HepG2 (cell line): Measurements from ENCODE around the gene TBC1D4. TPM values are rescaled to one million over a fixed set of nuclear protein-coding genes. Genes with fewer than 3 reads are reported as not detected.

Source experiments
- ATAC-seq: fragments of 200-7000 bp; cut with Tn5 transposase; 3 replicates; pipeline ENCODE4 v1.9.1; 2020; ENCODE audit warnings: mild to moderate bottlenecking, moderate library complexity
- BruUV-seq: library from RNA; stranded (reverse); fragments of 400-500 nt; replicated peaks from 2 replicates; lab custom pipeline; 2021; lab: Mats Ljungman, UMichigan
- CTCF ChIA-PET: fragments of 300-600 bp; formaldehyde crosslinking; extraction: SDS; loops from one replicate; lab custom pipeline; 2021; ENCODE audit warnings: low total read pairs, inconsistent platforms, low intra/inter-chr PET ratio; lab: Yijun Ruan, JAX
- POLR2A ChIA-PET: fragments of 350-600 bp; sonication (Branson Sonifier 250); formaldehyde crosslinking; loops from one replicate; lab custom pipeline; 2020; ENCODE audit warnings: antibody characterized with exemption, inconsistent platforms; lab: Yijun Ruan, JAX
- DNase-seq: peaks from one replicate; pipeline ENCODE4 v3.0.0-alpha.2; 2015; ENCODE audit warnings: low spot score
- FAIRE-seq: peaks from 3 replicates; lab custom pipeline; 2011; peaks lifted over from hg19 to GRCh38; lab: Jason Lieb, UNC
- H2AFZ ChIP-seq: one replicate; pipeline ENCODE4 v1.6.1; 2011; ENCODE audit warnings: low read length, inconsistent platforms
- H3K27ac ChIP-seq: fragments of 300-600 bp; 3 replicates; pipeline ENCODE4 v1.8.0; 2011; ENCODE audit warnings: mixed run types, mild to moderate bottlenecking, mixed read lengths, low read length, inconsistent platforms; ENCODE audit not compliant: insufficient read depth; ENCODE audit errors: extremely low read length
- H3K27me3 ChIP-seq, 2 experiments: fragments of 200-600 bp in 1 of 2; 2 replicates in 1 of 2; 3 replicates in 1 of 2; pipeline versions ENCODE4 v1.6.0 to v1.8.0; 2011; ENCODE audit warnings: low read length in 2 of 2, mild to moderate bottlenecking in 2 of 2, moderate library complexity in 2 of 2, inconsistent platforms in 1 of 2; ENCODE audit not compliant: insufficient read depth in 2 of 2, control insufficient read depth in 1 of 2
- H3K36me3 ChIP-seq, 2 experiments: fragments of 200-600 bp in 1 of 2; replicated peaks in 1 of 2; 2 replicates in 1 of 2; 3 replicates in 1 of 2; pipeline versions ENCODE4 v1.5.1 to v1.8.0; 2011; ENCODE audit warnings: low read length in 2 of 2, inconsistent platforms in 1 of 2; ENCODE audit not compliant: insufficient read depth in 2 of 2, control insufficient read depth in 1 of 2
- H3K4me1 ChIP-seq: 2 replicates; pipeline ENCODE4 v1.5.1; 2012; ENCODE audit warnings: low read length, inconsistent platforms; ENCODE audit not compliant: insufficient read depth
- H3K4me2 ChIP-seq: 2 replicates; pipeline ENCODE4 v1.6.0; 2011; ENCODE audit warnings: low read depth, low read length, inconsistent platforms
- H3K4me3 ChIP-seq, 3 experiments: fragments of 200-600 bp in 1 of 3; sonication (generic), shearing (Covaris generic) in 1 of 3; replicated peaks in 1 of 3; 2 replicates each; pipeline ENCODE4 v1.5.1; 2011 to 2016; ENCODE audit warnings: low read length in 3 of 3, inconsistent platforms in 2 of 3, low read depth in 2 of 3, mild to moderate bottlenecking in 2 of 3, control low read depth in 1 of 3, mixed read lengths in 1 of 3; ENCODE audit not compliant: insufficient read depth in 1 of 3
- H3K79me2 ChIP-seq: one replicate; pipeline ENCODE4 v1.6.1; 2011; ENCODE audit warnings: low read length, inconsistent platforms; ENCODE audit not compliant: insufficient read depth
- H3K9ac ChIP-seq: 2 replicates; pipeline ENCODE4 v1.6.0; 2011; ENCODE audit warnings: mild to moderate bottlenecking, low read depth, low read length, inconsistent platforms; ENCODE audit not compliant: insufficient read depth
- H3K9me3 ChIP-seq: 2 replicates; pipeline ENCODE4 v1.5.1; 2012; ENCODE audit warnings: mild to moderate bottlenecking, low read length
- H4K20me1 ChIP-seq: 2 replicates; pipeline ENCODE4 v1.6.0; 2011; ENCODE audit warnings: inconsistent platforms, mild to moderate bottlenecking, low read length, moderate library complexity; ENCODE audit not compliant: insufficient read depth
- CEBPB ChIP-seq: IDR thresholded peaks from 2 replicates; pipeline ENCODE4 v1.6.1; 2011; ENCODE audit warnings: low read depth, low read length, improper control_type of control experiment, borderline replicate concordance
- CEBPG ChIP-seq: IDR thresholded peaks from 2 replicates; pipeline ENCODE4 v1.6.1; 2016
- FOXO4 ChIP-seq: sonication (generic); formaldehyde crosslinking; conservative IDR thresholded peaks from 2 replicates; pipeline ENCODE4 v1.8.1; 2023; ENCODE audit warnings: missing genetic modification reagents
- GATAD2A ChIP-seq: IDR thresholded peaks from 2 replicates; pipeline ENCODE4 v1.6.1; 2016
- HNF4A ChIP-seq: sonication (generic); formaldehyde crosslinking; IDR thresholded peaks from 2 replicates; pipeline ENCODE4 v1.4.0; 2020; ENCODE audit warnings: missing genetic modification reagents
- MZF1 ChIP-seq: sonication (generic); formaldehyde crosslinking; IDR thresholded peaks from 2 replicates; pipeline ENCODE4 v1.8.1; 2023; ENCODE audit warnings: mild to moderate bottlenecking, missing genetic modification reagents, borderline replicate concordance
- NFYC ChIP-seq: IDR thresholded peaks from 2 replicates; pipeline ENCODE4 v1.6.1; 2016; ENCODE audit warnings: missing genetic modification reagents, missing compliant biosample characterization
- TBX2 ChIP-seq: sonication (generic); formaldehyde crosslinking; IDR thresholded peaks from 2 replicates; pipeline ENCODE4 v1.5.0; 2020; ENCODE audit warnings: missing genetic modification reagents, mild to moderate bottlenecking, borderline replicate concordance
- ZBTB25 ChIP-seq: IDR thresholded peaks from 2 replicates; pipeline ENCODE4 v1.6.1; 2018; ENCODE audit warnings: missing genetic modification reagents
- ZNF331 ChIP-seq: sonication (generic); formaldehyde crosslinking; IDR thresholded peaks from 2 replicates; pipeline ENCODE4 v1.4.0; 2020; ENCODE audit warnings: missing genetic modification reagents
- ZSCAN31 ChIP-seq: sonication (generic); formaldehyde crosslinking; IDR thresholded peaks from 2 replicates; pipeline ENCODE4 v1.5.0; 2020; ENCODE audit warnings: low read depth, mild to moderate bottlenecking, missing genetic modification reagents
- WGBS: methylation state at CpG from one replicate; pipeline ENCODE4 v1.1.6; 2017; ENCODE audit warnings: low lambda C conversion rate; 5-methylcytosine and 5-hydroxymethylcytosine counted together
- in situ Hi-C: cut with HindIII; loops from 2 replicates; pipeline ENCODE4 v1.10.0; 2017; ENCODE audit warnings: low pct_unique_long_range_greater_than_20kb; ENCODE audit not compliant: extremely low pct_ligation_motif_present
- intact Hi-C: fragments of 100-400 bp; cut with micrococcal nuclease; formaldehyde crosslinking; loops from one replicate; pipeline ENCODE4 v1.10.0; 2022; ENCODE audit not compliant: unreplicated experiment
- polyA plus RNA-seq, 8 experiments: library from polyadenylated mRNA; depleted of rRNA in 3 of 8; stranded (reverse) in 7 of 8; unstranded in 1 of 8; fragments of >200 nt; fragmentation: Illumina TruSeq in 4 of 8; extraction: Trizol in 4 of 8; gene quantifications; 2 replicates each; pipeline versions ENCODE4 v1.2.1 to v1.2.3, GENCODE V29; 2011 to 2016; ENCODE audit warnings: low read depth in 4 of 8, missing spikeins in 1 of 8, mixed read lengths in 1 of 8; ENCODE audit not compliant: insufficient read depth in 1 of 8
- total RNA-seq, 5 experiments: library from RNA; depleted of rRNA; stranded (reverse); fragments of >200 nt; fragmentation: Illumina TruSeq; extraction: Trizol; gene quantifications; 2 replicates each; pipeline ENCODE4 v1.2.3, GENCODE V29; 2016; ENCODE audit warnings: low read depth in 1 of 5

Gene TBC1D4
- total and polyA plus RNA-seq, 2 of the 13 experiments (the other 11 are each of a cell fraction or from before 2014, with no cell fraction given): 35.9 to 64.4 TPM

GRCh38 chr13:75416327-75417011, 65.5 kb downstream of the TBC1D4 start:
- ChIA-PET CTCF (no interaction called here), POLR2A (no interaction called here)
- peaks cover 89% of the 10 kb centered on the region for H3K4me1 ChIP-seq
- H3K9me3 ChIP-seq: no peaks in the 10 kb centered on the region
- TF ChIP-seq FOXO4 (CRISPR knock-in tag): 0 out of 2 replicates have a peak, but pooled peaks have one; percentile 35
- TF ChIP-seq ZBTB25 (CRISPR knock-in tag): no peak
- TF ChIP-seq, all 625 proteins: peak for 1
- peaks cover 0 to 10% of the 10 kb centered on the region in 2 experiments; a peak in 2 of 5 replicates for H3K36me3 ChIP-seq
- ATAC-seq (no peak), DNase-seq (no peak), FAIRE-seq (no peak)
- H3K4me2 ChIP-seq: no peak overlapping the region
- no peak overlapping the region for H2AFZ ChIP-seq
- peaks cover 17% of the 10 kb centered on the region for H4K20me1 ChIP-seq
- 75% methylated on average over 6 of the region's 6 CpGs for WGBS
- peaks cover 93% of the 10 kb centered on the region for H3K79me2 ChIP-seq
- BruUV-seq: no TSS peak
- intact Hi-C loops: no loop called here
- H3K27ac ChIP-seq: peak overlapping the region; percentile 23
- no peak overlapping the region for H3K9ac ChIP-seq
- H3K27me3 ChIP-seq: no peaks in the 10 kb centered on the region
- in situ Hi-C loops: no loop called here
- no peak overlapping the region for H3K4me3 ChIP-seq

GRCh38 chr13:75415694-75416093, 66.3 kb downstream of the TBC1D4 start:
- peaks cover 0 to 7% of the 10 kb centered on the region in 2 experiments; a peak in 1 of 5 replicates for H3K36me3 ChIP-seq
- FAIRE-seq (no peak), DNase-seq (no peak), ATAC-seq (no peak)
- no peak overlapping the region for H3K9ac ChIP-seq
- no TSS peak for BruUV-seq
- peaks cover 92% of the 10 kb centered on the region for H3K79me2 ChIP-seq
- H2AFZ ChIP-seq: no peak overlapping the region
- no peak overlapping the region for H3K4me3 ChIP-seq
- intact Hi-C loops: no loop called here
- H4K20me1 ChIP-seq: peaks cover 17% of the 10 kb centered on the region
- ChIA-PET POLR2A (no interaction called here), CTCF (no interaction called here)
- H3K27me3 ChIP-seq: no peaks in the 10 kb centered on the region
- TF ChIP-seq TBX2: no peak
- TF ChIP-seq HNF4A (CRISPR knock-in tag): no peak
- no peak for TF ChIP-seq MZF1 (CRISPR knock-in tag)
- no peak for TF ChIP-seq NFYC
- peak; percentile 69 for TF ChIP-seq CEBPG (CRISPR knock-in tag)
- TF ChIP-seq ZNF331 (CRISPR knock-in tag): no peak
- TF ChIP-seq ZSCAN31: no peak
- TF ChIP-seq CEBPB: peak; percentile 91
- TF ChIP-seq GATAD2A (CRISPR knock-in tag): 0 out of 2 replicates have a peak, but pooled peaks have one; percentile 27
- H3K9me3 ChIP-seq: no peaks in the 10 kb centered on the region
- H3K27ac ChIP-seq: no peak overlapping the region
- peaks cover 96% of the 10 kb centered on the region for H3K4me1 ChIP-seq
- WGBS: 93% methylated on average over 1 of the region's 1 CpG
- H3K4me2 ChIP-seq: no peak overlapping the region
- in situ Hi-C loops: no loop called here
